GM12872 (cell line): Measurements from ENCODE around the gene ATP7B.

ENCODE experiments used
- CTCF ChIP-seq: IDR thresholded peaks from 3 replicates; pipeline ENCODE4 v1.5.1; 2011; ENCODE audit warnings: low read depth, mild to moderate bottlenecking, low read length, moderate library complexity; ENCODE audit not compliant: insufficient read depth

ATP7B gene

GRCh38 chr13:51887468-51887867 lies 123.8 kb downstream of the ATP7B start:
- no peak for TF ChIP-seq CTCF

GRCh38 chr13:51885651-51886050 lies 125.6 kb downstream of the ATP7B start:
- TF ChIP-seq CTCF: no peak

- no peak for TF ChIP-seq CTCF
These were observed 128.0 kb downstream of the ATP7B start for GRCh38 chr13:51883226-51883600.
